Tibial nerve (tissue), 3 donors: ENCODE data around the gene SLX9.

ENCODE experiments used
- CTCF ChIP-seq, 5 experiments: fragments of 200-600 bp in 3 of 5; fragments of 450-650 bp in 2 of 5; sonication (generic) in 3 of 5; IDR thresholded peaks; one replicate each; pipeline ENCODE4 v1.5.1; 2016 to 2019; ENCODE audit warnings: antibody characterized with exemption in 5 of 5, mild to moderate bottlenecking in 3 of 5, moderate library complexity in 2 of 5
- POLR2A ChIP-seq, 2 donors: fragments of 450-650 bp; IDR thresholded peaks; one replicate each; pipeline ENCODE4 v1.6.1; 2017; ENCODE audit warnings: antibody characterized with exemption in 2 of 2, mild to moderate bottlenecking in 2 of 2, moderate library complexity in 2 of 2

- TF ChIP-seq CTCF (IDR thresholded peaks at IDR 0.05): no peak
- TF ChIP-seq POLR2A (IDR thresholded peaks at IDR 0.05): no peak
Measured at GRCh38 chr21:44907225-44907965, 32.4 kb upstream of the SLX9 start.
